WTC11 (cell line): ENCODE data around the gene TRIM45.

Source experiments
- CTCF ChIP-seq: fragments of 200-600 bp; IDR thresholded peaks from 2 replicates; pipeline ENCODE4 v1.8.0; 2022; ENCODE audit warnings: antibody characterized with exemption
- NR3C1 ChIP-seq: sonication (generic); formaldehyde crosslinking; conservative IDR thresholded peaks from 2 replicates; pipeline ENCODE4 v1.8.1; 2023; ENCODE audit warnings: low read depth, mild to moderate bottlenecking, missing genetic modification reagents
- STAT6 ChIP-seq: sonication (generic); formaldehyde crosslinking; conservative IDR thresholded peaks from 2 replicates; pipeline ENCODE4 v1.8.1; 2023; ENCODE audit warnings: mild to moderate bottlenecking, low read depth, missing genetic modification reagents, moderate library complexity

GRCh38 chr1:117094841-117095604 lies 26.5 kb downstream of the TRIM45 start:
- TF ChIP-seq NR3C1 (CRISPR knock-in tag) (no peak), STAT6 (CRISPR knock-in tag) (no peak), CTCF (no peak)
